H54 (cell line): ENCODE results near the gene ACTR3C.

Experiments
- DNase-seq: peaks from one replicate; pipeline ENCODE4 v3.0.0; 2011; ENCODE audit warnings: low spot score, mixed read lengths; ENCODE audit not compliant: insufficient read length
- FAIRE-seq: peaks from 3 replicates; lab custom pipeline; 2011; peaks lifted over from hg19 to GRCh38; lab: Jason Lieb, UNC
- POLR2A ChIP-seq: IDR thresholded peaks from 2 replicates; pipeline ENCODE4 v1.6.1; 2011; ENCODE audit warnings: low read depth, mild to moderate bottlenecking, low read length

The ACTR3C gene

DNA sequence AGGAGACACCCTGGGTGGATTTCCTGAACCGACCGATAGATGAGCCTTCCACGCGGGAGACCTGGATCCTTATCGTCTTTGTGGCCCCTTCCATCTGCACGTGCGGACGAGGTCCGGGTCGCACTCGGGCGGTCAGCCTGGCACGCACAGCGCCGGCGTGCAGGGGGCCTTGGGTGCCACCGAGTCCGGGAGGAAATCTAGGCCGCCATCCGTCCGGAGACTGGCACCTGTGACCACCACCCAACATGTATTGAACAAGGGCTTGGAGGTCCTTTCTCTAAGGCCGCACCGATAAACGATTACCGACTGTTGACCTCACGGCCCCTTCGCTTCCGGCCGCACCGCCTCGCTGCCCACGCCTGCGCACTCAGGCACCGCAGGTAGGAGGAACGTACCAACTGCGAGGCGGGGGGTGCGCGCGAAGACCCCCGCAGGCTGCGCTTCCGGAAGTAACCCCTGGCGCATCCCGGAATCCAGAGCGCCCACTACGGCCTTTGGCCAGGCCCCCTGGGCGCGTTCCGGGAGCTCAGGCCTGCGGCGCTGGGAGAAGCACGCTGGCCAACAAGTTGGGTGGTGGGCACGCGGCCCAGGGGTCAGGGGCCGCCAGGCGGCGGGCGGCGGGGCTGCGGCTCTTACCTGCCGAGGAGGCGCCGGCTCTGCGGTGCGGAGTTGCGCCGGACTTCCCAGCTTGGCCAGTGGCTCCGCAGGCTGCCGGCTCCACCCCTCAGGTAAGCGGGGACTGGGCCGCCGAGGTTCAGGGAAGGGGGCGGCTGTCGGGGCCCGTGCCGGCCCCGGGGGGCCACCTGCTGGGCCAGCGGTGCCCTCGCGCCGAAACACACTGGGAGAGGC, at the start of gene ACTR3C, which contains the start of gene LRRC61:
TSS of gene ACTR3C (minus strand) at position 713 of the 849 bp plus-strand sequence. CDS start 28,249 bp downstream, outside the sequence.
TSS of gene LRRC61 (plus strand) at position 523 of the 849 bp plus-strand sequence. CDS start 13,507 bp downstream, outside the sequence.
- TF ChIP-seq POLR2A: no peak
- no peak for FAIRE-seq
- DNase-seq: no peak

DNA sequence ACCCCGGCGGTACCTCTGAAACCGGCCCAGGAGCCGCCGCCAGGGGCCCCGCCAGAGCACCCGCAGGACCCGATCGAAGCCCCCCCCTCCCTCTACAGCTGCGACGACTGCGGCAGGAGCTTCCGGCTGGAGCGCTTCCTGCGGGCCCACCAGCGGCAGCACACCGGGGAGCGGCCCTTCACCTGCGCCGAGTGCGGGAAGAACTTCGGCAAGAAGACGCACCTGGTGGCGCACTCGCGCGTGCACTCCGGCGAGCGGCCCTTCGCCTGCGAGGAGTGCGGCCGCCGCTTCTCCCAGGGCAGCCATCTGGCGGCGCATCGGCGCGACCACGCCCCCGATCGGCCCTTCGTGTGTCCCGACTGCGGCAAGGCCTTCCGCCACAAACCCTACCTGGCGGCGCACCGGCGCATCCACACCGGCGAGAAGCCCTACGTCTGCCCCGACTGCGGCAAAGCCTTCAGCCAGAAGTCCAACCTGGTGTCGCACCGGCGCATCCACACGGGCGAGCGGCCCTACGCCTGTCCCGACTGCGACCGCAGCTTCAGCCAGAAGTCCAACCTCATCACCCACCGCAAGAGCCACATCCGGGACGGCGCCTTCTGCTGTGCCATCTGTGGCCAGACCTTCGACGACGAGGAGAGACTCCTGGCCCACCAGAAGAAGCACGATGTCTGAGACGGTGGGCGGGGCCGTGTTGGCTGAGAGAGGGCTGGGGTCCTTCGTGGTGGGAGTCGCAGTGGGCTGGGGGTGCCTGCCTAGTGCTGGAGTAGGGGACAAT, 49.1 kb upstream of the ACTR3C start:
- no peak for FAIRE-seq
- no peak for TF ChIP-seq POLR2A
- DNase-seq: no peak

DNA sequence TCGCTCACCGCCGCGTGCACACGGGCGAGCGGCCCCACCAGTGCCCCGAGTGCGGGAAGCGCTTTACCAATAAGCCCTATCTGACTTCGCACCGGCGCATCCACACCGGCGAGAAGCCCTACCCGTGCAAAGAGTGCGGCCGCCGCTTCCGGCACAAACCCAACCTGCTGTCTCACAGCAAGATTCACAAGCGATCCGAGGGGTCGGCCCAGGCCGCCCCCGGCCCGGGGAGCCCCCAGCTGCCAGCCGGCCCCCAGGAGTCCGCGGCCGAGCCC, 48.6 kb upstream of the ACTR3C start:
- TF ChIP-seq POLR2A: no peak
- DNase-seq (no peak), FAIRE-seq (no peak)

- DNase-seq (no peak), FAIRE-seq (no peak)
- TF ChIP-seq POLR2A: no peak
These were observed 48.0 kb upstream of the ACTR3C start for GRCh38 chr7:150371131-150371995.

GRCh38 chr7:150370612-150371071, 47.3 kb upstream of the ACTR3C start:
- no peak for FAIRE-seq
- DNase-seq: no peak
- no peak for TF ChIP-seq POLR2A

- DNase-seq: no peak
- no peak for TF ChIP-seq POLR2A
- no peak for FAIRE-seq
These were observed 46.6 kb upstream of the ACTR3C start for GRCh38 chr7:150369748-150370501.

DNA sequence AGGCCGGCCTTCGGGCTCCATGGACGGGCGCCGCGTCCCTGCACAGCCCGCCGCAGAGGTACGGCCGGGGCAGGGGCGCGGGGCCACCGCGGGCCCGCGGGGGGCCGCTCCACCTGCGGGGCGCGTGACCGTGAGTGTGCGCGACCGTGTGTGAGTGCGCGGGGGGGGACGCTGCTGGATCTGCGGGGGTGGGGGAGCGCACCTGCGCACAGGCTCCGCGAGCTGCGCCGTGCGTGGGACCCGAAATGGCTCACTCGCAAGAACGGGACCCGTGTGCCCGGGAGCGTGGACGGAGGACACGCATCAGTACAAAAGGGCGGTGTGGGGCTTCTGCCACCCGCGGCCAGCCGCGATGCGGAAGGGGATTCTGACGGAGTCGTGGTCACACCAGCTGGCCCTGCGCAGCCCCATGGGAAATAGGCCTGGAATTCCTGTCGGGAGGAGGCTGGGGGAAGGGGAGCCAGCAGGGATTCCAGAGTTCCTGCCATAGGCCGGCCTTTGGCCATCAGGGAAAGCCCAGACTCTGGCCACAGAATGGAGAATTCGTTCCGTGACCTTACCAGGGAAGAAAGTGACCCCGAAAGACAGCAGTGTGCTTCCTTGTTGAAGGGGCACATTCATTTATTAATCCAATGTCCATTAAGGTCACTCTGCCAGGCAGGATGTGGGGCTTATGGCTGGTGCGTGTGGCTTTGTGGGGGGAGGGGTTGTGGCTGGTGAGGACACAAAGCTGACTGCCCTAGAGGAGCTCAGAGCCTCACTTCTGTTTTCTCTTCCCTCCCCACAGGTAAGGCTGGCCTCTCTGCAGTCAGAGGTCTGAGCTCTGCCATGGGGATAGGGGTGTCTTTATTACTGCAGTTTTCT, 45.8 kb upstream of the ACTR3C start:
- TF ChIP-seq POLR2A: peak; percentile 50
- DNase-seq: peak; percentile 90
- FAIRE-seq: no peak

DNA sequence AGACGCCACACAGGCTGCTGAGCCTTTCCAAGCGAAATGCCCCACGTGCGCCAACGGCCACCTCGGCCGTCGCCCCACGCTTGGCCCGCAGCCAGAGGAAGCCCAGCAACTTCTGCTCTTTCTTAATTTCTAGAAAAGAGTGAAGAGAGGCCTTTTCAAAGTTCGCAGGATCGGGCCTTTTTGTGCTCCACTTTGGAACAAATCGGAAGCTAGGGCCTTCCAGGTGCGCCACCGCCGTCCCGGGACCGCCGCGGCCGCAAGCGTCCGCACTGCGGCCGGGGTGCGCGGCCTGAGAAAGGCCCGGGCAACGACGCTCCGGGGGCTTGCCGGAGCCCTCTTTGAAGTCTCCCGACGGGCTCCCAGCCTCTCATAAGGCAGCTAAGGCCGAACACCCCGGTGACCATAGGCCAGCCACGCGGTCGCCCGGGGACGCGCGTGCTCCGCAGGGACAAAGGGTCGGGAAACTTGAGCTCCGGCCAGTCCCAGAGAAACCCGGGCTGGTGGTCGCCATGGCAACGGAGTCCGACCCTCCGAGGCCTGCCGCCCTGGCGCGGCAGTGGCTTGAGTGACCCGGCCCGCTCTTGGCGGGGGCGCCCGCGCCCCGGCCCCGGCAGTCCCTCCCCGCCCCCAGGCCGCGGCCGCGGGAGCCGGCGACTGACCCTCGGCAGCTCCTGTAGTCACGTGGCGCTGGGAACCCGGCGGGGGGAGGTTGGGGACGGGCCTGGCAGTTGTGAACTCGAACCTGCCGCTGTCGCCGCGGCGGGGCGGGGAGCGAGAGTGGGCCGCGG, 44.9 kb upstream of the ACTR3C start, which contains the start of gene REPIN1:
TSS of gene REPIN1 (plus strand) at position 727 of the 788 bp plus-strand sequence. CDS start 890 bp downstream, outside the sequence.
- DNase-seq (peak; percentile 76), FAIRE-seq (no peak)
- TF ChIP-seq POLR2A: peak; percentile 67

DNA sequence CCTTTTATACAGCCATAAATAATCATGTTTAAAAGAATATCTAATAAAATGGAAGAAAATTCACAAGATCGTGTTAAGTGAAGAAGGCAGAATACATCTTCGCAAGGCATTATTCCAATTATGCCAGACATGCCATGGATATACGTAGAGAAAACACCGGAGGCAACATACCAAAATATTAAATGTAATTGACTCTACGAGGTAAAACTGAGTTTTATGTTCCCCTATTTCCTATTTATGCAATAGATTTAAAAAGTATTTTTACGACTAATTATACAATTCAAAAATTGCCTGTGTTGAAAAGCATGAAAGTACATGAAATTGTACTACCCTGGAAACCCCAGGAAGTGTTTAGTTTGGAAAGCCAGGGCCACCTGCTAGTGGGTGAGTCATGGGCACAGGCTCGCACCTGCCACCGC, 44.3 kb upstream of the ACTR3C start:
- FAIRE-seq (no peak), DNase-seq (no peak)
- TF ChIP-seq POLR2A: no peak

- no peak for DNase-seq
- FAIRE-seq: no peak
These were observed 42.5 kb upstream of the ACTR3C start for GRCh38 chr7:150365673-150366398.

More at GRCh38 chr7:150365673-150366398, 42.5 kb upstream of the ACTR3C start:
- TF ChIP-seq POLR2A: no peak
